ENCODE data around the gene DMAC2. TPM values are rescaled to one million over a fixed set of nuclear protein-coding genes. Genes with fewer than 3 reads are reported as not detected.

DMAC2 gene
- polyA plus RNA-seq, 1 of the 3 experiments (the other 2 are of a cell fraction): 71.4 TPM

DNA sequence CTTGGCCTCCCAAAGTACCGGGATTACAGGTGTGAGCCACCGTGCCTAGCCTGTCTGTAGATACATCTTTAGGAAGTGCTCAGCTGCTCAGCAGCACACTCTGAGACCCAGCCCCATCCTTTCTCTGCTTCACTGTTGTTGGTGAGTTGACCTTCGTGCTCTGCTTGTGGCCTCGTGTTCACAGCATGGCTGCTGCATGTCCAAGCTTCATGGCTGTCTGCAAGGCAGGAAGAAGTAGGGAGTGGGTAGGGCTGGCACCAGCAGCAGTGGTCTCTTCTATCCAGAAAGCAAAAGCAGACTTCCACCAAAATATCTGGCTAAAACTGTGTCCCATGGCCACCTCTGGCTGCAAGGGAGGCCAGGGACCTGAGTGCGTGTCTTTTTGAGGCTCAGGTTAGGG is 26.8 kb downstream of the DMAC2 start:
- H3K9me3 ChIP-seq: no peaks in the 10 kb centered on the region
- H4K20me1 ChIP-seq (ENCODE audit: insufficient read depth): no peaks in the 10 kb centered on the region
- H2AFZ ChIP-seq (ENCODE audit: low read depth): no peak overlapping the region
- no peak overlapping the region for H3K9ac ChIP-seq
- TF ChIP-seq RXRA (IDR thresholded peaks at IDR 0.05; ENCODE audit: borderline replicate concordance, low read depth) (no peak), FOXJ3 (CRISPR knock-in tag; IDR thresholded peaks at IDR 0.05) (no peak), EZH2phosphoT487 (IDR thresholded peaks at IDR 0.05; ENCODE audit: borderline replicate concordance, low read depth) (no peak), JUND (IDR thresholded peaks at IDR 0.05) (no peak), ELF1 (IDR thresholded peaks at IDR 0.05) (no peak), RCOR1 (IDR thresholded peaks at IDR 0.05; ENCODE audit: low read length) (no peak), FOXM1 (IDR thresholded peaks at IDR 0.05; ENCODE audit: low read depth) (no peak), MEF2A (IDR thresholded peaks at IDR 0.05; ENCODE audit: borderline replicate concordance, low read depth) (no peak), EP300 (IDR thresholded peaks at IDR 0.05; ENCODE audit: borderline replicate concordance in 1 of 2, low read depth in 1 of 2, low read length in 1 of 2) (no peak), CHD2 (IDR thresholded peaks at IDR 0.05; ENCODE audit: low read length, partially characterized antibody) (no peak), SMC3 (IDR thresholded peaks at IDR 0.05; ENCODE audit: low read depth, low read length) (no peak)
- TF ChIP-seq, protein P1, sequence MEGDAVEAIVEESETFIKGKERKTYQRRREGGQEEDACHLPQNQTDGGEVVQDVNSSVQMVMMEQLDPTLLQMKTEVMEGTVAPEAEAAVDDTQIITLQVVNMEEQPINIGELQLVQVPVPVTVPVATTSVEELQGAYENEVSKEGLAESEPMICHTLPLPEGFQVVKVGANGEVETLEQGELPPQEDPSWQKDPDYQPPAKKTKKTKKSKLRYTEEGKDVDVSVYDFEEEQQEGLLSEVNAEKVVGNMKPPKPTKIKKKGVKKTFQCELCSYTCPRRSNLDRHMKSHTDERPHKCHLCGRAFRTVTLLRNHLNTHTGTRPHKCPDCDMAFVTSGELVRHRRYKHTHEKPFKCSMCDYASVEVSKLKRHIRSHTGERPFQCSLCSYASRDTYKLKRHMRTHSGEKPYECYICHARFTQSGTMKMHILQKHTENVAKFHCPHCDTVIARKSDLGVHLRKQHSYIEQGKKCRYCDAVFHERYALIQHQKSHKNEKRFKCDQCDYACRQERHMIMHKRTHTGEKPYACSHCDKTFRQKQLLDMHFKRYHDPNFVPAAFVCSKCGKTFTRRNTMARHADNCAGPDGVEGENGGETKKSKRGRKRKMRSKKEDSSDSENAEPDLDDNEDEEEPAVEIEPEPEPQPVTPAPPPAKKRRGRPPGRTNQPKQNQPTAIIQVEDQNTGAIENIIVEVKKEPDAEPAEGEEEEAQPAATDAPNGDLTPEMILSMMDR (IDR thresholded peaks at IDR 0.05): no peak
- TF ChIP-seq, protein P2, sequence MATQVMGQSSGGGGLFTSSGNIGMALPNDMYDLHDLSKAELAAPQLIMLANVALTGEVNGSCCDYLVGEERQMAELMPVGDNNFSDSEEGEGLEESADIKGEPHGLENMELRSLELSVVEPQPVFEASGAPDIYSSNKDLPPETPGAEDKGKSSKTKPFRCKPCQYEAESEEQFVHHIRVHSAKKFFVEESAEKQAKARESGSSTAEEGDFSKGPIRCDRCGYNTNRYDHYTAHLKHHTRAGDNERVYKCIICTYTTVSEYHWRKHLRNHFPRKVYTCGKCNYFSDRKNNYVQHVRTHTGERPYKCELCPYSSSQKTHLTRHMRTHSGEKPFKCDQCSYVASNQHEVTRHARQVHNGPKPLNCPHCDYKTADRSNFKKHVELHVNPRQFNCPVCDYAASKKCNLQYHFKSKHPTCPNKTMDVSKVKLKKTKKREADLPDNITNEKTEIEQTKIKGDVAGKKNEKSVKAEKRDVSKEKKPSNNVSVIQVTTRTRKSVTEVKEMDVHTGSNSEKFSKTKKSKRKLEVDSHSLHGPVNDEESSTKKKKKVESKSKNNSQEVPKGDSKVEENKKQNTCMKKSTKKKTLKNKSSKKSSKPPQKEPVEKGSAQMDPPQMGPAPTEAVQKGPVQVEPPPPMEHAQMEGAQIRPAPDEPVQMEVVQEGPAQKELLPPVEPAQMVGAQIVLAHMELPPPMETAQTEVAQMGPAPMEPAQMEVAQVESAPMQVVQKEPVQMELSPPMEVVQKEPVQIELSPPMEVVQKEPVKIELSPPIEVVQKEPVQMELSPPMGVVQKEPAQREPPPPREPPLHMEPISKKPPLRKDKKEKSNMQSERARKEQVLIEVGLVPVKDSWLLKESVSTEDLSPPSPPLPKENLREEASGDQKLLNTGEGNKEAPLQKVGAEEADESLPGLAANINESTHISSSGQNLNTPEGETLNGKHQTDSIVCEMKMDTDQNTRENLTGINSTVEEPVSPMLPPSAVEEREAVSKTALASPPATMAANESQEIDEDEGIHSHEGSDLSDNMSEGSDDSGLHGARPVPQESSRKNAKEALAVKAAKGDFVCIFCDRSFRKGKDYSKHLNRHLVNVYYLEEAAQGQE (IDR thresholded peaks at IDR 0.05; ENCODE audit: low read depth, low read length): no peak
- TF ChIP-seq, protein P3, sequence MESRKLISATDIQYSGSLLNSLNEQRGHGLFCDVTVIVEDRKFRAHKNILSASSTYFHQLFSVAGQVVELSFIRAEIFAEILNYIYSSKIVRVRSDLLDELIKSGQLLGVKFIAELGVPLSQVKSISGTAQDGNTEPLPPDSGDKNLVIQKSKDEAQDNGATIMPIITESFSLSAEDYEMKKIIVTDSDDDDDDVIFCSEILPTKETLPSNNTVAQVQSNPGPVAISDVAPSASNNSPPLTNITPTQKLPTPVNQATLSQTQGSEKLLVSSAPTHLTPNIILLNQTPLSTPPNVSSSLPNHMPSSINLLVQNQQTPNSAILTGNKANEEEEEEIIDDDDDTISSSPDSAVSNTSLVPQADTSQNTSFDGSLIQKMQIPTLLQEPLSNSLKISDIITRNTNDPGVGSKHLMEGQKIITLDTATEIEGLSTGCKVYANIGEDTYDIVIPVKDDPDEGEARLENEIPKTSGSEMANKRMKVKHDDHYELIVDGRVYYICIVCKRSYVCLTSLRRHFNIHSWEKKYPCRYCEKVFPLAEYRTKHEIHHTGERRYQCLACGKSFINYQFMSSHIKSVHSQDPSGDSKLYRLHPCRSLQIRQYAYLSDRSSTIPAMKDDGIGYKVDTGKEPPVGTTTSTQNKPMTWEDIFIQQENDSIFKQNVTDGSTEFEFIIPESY (IDR thresholded peaks at IDR 0.05; ENCODE audit: borderline replicate concordance, low read depth): no peak
- TF ChIP-seq, protein P4, sequence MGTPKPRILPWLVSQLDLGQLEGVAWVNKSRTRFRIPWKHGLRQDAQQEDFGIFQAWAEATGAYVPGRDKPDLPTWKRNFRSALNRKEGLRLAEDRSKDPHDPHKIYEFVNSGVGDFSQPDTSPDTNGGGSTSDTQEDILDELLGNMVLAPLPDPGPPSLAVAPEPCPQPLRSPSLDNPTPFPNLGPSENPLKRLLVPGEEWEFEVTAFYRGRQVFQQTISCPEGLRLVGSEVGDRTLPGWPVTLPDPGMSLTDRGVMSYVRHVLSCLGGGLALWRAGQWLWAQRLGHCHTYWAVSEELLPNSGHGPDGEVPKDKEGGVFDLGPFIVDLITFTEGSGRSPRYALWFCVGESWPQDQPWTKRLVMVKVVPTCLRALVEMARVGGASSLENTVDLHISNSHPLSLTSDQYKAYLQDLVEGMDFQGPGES (IDR thresholded peaks at IDR 0.05; ENCODE audit: low read depth, low read length): no peak
- ChIA-PET CTCF (interaction anchor here (0.7 to 2.2 kb wide), 3 partner anchors 15 to 105 kb away, joined by 3 to 5 read pairs (median 3); no protein-coding TSS in a partner anchor), POLR2A (no interaction called here)
- no peak for DNase-seq
- no peaks in the 10 kb centered on the region for H3K27me3 ChIP-seq (ENCODE audit: insufficient read depth)
- no peaks in the 10 kb centered on the region for H3K9me2 ChIP-seq
- H3K36me3 ChIP-seq (replicated peaks in 1 of 2; ENCODE audit: control insufficient read depth in 1 of 2, insufficient read depth in 2 of 2, low read length in 1 of 2): peaks cover 0 to 23% of the 10 kb centered on the region in 2 experiments
- no peaks in the 10 kb centered on the region for H3K79me2 ChIP-seq (ENCODE audit: insufficient read depth)
- H3K27ac ChIP-seq (ENCODE audit: low read depth in 2 of 2, low read length in 1 of 2): no peak overlapping the region
- no peaks in the 10 kb centered on the region for H3F3A ChIP-seq (replicated peaks; ENCODE audit: insufficient read depth)
- WGBS (ENCODE audit: low lambda C conversion rate): 95% methylated on average over 5 of the region's 5 CpGs
- H3K4me1 ChIP-seq (ENCODE audit: control insufficient read depth in 1 of 2, insufficient read depth in 2 of 2, low read depth in 1 of 2, low read length in 1 of 2): peaks cover 0 to 12% of the 10 kb centered on the region in 2 experiments; a peak in 1 of 4 replicates
- H3K4me3 ChIP-seq (ENCODE audit: low read depth in 2 of 2, low read length in 1 of 2): no peak overlapping the region
- H3K4me2 ChIP-seq: no peak overlapping the region
